ENCODE results near the gene ATP6V0A1.
"Not testable (repeated sequence)": the region's sequence is repeated elsewhere in the genome, so short reads cannot be mapped to it uniquely, and the experiment has no call there.

The ATP6V0A1 gene

GRCh38 chr17:42474276-42474675 lies 15.6 kb downstream of the ATP6V0A1 start:
- DNase-seq (ENCODE audit: extremely low spot score, insufficient read length, low read depth) (no peak), FAIRE-seq (no peak)

DNA sequence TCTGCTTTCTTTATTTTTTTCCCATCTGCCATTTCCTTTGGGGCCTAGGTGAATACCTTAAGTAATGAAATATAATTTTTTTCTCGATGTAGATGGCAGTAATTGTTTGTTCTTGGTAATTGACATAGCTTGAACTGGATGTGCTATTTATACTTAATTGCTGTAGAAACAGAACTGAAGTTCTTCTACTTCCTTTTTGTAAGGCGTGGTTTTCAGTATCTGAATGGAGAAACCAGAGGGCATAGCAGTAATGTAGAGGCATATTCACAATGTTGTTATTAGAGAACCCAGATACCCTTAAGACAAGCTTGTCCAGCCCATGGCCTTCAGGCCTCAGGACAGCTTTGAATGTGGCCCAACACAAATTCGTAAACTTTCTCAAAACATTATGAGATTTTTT lies 16.4 kb downstream of the ATP6V0A1 start:
- FAIRE-seq: no peak
- no peak for DNase-seq (ENCODE audit: extremely low spot score, insufficient read length, low read depth)

- FAIRE-seq: no peak
- no peak for DNase-seq (ENCODE audit: extremely low spot score, insufficient read length, low read depth)
These were observed 17.2 kb downstream of the ATP6V0A1 start for GRCh38 chr17:42475835-42476234.

DNA sequence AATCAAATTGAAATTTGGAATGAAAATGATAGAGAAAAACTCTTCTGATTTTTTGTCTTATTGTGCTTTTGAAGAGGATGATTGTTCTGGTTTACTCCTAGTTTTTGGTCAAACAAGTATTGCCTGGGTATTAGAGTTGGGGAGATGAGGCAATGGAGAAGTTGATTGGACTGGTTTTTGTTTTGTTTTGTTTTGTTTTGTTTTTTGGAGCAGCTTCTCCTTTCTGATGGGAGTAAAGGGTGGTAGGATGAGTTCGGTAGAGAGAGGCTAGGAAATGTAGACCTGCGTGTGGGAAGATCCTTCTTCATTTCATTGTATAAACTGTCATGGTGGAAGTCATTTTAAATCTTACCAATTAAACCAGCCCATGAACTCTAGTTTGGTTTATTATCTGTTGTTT lies 17.7 kb downstream of the ATP6V0A1 start:
- DNase-seq (ENCODE audit: extremely low spot score, insufficient read length, low read depth) (no peak), FAIRE-seq (no peak)

DNA sequence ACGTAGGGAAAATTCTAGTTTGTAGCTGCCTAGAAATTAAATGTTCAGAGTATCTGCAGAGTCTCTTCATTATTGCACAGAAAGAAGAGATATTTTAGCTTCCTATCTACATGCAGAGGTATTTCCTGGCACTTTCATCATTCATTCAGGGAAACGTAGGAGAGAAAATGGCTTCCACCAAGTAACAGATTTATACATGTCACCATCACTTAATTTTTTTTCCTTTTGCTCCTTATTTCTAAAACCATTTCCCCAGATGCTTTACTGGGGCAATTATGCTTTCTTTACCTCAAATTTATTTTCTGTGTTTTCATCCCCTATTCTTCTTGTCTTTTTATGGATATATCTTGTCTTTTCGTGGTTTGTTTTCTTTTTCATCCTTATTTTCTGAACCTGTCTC lies 18.5 kb downstream of the ATP6V0A1 start:
- DNase-seq (ENCODE audit: extremely low spot score, insufficient read length, low read depth) (no peak), FAIRE-seq (no peak)

DNA sequence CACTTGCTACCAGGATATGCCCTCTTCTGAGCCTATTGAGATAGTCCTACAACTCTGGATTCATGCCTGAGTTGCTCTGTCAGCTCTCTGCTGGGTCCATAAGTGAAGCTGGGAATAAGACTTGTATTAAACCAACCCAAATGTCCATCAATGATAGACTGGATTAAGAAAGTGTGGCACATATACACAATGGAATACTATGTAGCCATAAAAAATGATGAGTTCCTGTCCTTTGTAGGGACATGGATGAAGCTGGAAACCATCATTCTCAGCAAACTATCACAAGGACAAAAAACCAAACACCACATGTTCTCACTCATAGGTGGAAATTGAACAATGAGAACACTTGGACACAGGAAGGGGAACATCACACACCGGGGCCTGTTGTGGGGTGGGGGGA lies 19.1 kb downstream of the ATP6V0A1 start:
- not testable (repeated sequence) for DNase-seq (ENCODE audit: extremely low spot score, insufficient read length, low read depth); FAIRE-seq

GRCh38 chr17:42484304-42484703 lies 25.6 kb downstream of the ATP6V0A1 start:
- no peak for FAIRE-seq
- DNase-seq (ENCODE audit: extremely low spot score, insufficient read length, low read depth): no peak

- no peak for FAIRE-seq
- no peak for DNase-seq (ENCODE audit: extremely low spot score, insufficient read length, low read depth)
These were observed 27.0 kb downstream of the ATP6V0A1 start for GRCh38 chr17:42485680-42486079.

GRCh38 chr17:42488032-42488431 lies 29.4 kb downstream of the ATP6V0A1 start:
- FAIRE-seq: no peak

GRCh38 chr17:42493319-42493718 lies 34.6 kb downstream of the ATP6V0A1 start:
- FAIRE-seq (no peak), DNase-seq (ENCODE audit: extremely low spot score, insufficient read length, low read depth) (no peak)

More at GRCh38 chr17:42488032-42488431, 29.4 kb downstream of the ATP6V0A1 start:
- no peak for DNase-seq (ENCODE audit: extremely low spot score, insufficient read length, low read depth)

DNA sequence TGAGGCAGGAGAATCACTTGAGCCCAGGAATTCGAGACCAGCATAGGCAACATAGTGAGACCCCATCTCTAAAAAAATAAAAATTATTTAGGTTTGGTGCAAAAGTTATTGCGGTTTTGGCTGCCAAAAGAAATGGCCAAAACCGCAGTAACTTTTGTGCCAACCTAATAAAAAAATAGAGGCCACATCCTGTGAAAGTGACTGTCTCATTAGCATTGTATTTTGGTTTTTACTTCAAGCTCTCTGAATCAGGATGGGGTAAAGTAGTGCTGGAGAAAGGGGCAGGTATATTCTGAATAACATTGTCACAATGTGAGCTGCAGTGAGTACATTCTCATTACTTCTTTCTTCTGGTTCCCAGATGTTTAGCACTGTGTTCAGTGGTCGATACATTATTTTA lies 36.0 kb downstream of the ATP6V0A1 start:
- no peak for FAIRE-seq
- DNase-seq (ENCODE audit: extremely low spot score, insufficient read length, low read depth): no peak

DNA sequence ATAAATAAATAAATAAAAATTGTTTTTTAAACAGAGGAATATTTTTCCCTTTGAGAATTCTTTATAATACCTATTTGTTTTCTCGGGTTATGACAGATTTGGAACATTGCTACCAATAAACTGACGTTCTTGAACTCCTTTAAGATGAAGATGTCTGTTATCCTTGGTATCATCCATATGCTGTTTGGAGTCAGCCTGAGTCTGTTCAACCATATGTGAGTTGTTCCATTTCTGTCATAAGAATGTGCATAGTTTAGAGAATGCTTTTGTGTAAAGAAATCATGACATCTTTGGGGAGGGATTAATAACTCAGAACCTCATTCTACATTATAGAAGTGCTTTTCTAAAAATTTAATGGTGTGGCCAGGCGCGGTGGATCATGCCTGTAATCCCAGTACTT lies 40.1 kb downstream of the ATP6V0A1 start:
- no peak for DNase-seq (ENCODE audit: extremely low spot score, insufficient read length, low read depth)
- no peak for FAIRE-seq

DNA sequence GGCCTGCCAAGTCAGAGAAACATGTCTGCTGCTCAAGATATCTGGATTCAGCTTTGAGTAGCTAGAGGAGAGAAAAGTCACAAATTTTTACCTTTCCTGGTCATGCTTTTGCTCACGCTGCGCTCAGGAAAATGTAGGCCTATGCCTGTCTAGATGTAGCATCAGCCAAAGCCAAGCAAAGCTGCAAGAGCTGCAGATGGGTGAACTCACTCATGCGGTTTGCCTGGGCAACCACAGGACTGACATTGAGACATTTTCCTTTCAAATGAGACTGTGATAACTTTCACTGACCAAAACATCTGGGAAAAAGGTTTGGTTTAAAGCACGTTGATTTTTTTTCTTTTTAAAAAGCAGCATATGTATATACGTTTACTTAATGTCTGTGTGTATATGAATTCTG lies 43.4 kb downstream of the ATP6V0A1 start:
- no peak for DNase-seq (ENCODE audit: extremely low spot score, insufficient read length, low read depth)
- no peak for FAIRE-seq

GRCh38 chr17:42502926-42503325 lies 44.2 kb downstream of the ATP6V0A1 start:
- FAIRE-seq (no peak), DNase-seq (ENCODE audit: extremely low spot score, insufficient read length, low read depth) (no peak)

- FAIRE-seq (no peak), DNase-seq (ENCODE audit: extremely low spot score, insufficient read length, low read depth) (no peak)
These were observed 49.0 kb downstream of the ATP6V0A1 start for GRCh38 chr17:42507671-42508070.

GRCh38 chr17:42508426-42509165 lies 49.9 kb downstream of the ATP6V0A1 start:
- FAIRE-seq: no peak
- no peak for DNase-seq (ENCODE audit: extremely low spot score, insufficient read length, low read depth)

DNA sequence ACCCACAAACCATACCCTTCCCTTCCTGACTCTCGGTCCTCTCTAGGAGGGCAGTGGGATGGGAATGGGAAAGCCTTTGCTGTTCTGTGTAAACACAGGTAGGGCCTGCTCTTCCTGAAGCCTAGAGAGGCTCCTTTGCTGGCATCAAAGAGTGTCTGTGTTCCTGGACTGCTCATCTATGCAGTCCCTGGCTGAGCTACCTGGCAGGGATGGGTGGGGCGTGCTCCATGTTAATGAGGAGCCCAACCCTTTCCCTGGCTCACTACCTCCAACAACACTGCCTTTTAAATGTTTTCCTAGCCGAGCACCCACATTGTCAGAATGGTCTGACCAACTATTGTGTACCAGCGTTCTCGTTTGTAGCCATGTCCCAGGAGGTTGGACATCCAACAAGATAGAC lies 50.7 kb downstream of the ATP6V0A1 start:
- FAIRE-seq (no peak), DNase-seq (ENCODE audit: extremely low spot score, insufficient read length, low read depth) (no peak)

- DNase-seq (ENCODE audit: extremely low spot score, insufficient read length, low read depth) (no peak), FAIRE-seq (no peak)
These were observed 51.2 kb downstream of the ATP6V0A1 start for GRCh38 chr17:42509841-42510240.

GRCh38 chr17:42512246-42512645 lies 53.6 kb downstream of the ATP6V0A1 start:
- FAIRE-seq (no peak), DNase-seq (ENCODE audit: extremely low spot score, insufficient read length, low read depth) (no peak)

GRCh38 chr17:42512733-42513251 lies 54.1 kb downstream of the ATP6V0A1 start:
- FAIRE-seq: peak; percentile 74

DNA sequence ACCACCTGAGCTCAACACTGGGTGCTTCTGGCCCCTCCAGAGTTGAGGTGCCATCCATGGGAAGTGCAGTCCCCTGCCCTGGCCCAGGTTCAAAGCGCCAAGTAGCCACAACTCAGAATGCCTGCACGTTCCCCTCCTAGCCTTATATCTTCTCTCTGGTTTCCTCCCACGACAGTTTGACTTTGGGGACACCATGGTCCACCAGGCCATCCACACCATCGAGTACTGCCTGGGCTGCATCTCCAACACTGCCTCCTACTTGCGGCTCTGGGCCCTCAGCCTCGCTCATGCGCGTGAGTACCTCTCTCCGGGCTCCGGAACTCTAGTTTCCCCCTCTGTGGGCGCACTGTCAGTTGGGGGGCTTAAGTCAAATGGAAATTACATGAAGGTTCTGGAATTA lies 55.0 kb downstream of the ATP6V0A1 start:
- DNase-seq (ENCODE audit: extremely low spot score, insufficient read length, low read depth) (no peak), FAIRE-seq (no peak)

More at GRCh38 chr17:42512733-42513251, 54.1 kb downstream of the ATP6V0A1 start:
- peak; percentile 44 for DNase-seq (ENCODE audit: extremely low spot score, insufficient read length, low read depth)

- DNase-seq (ENCODE audit: extremely low spot score, insufficient read length, low read depth) (no peak), FAIRE-seq (no peak)
These were observed 55.6 kb downstream of the ATP6V0A1 start for GRCh38 chr17:42514279-42514678.

Measured in GM18507 (cell line).